Activated CD8-positive, alpha-beta T cell treated with anti-CD3 and anti-CD28 coated beads, Interleukin-2, amount 10 ng/mL, durations not matched to agents 7 days and 5 days (primary cell): ENCODE results near the gene NDUFS7. TPM values are rescaled to one million over a fixed set of nuclear protein-coding genes. Genes with fewer than 3 reads are reported as not detected.
"Not testable (repeated sequence)": the region's sequence is repeated elsewhere in the genome, so short reads cannot be mapped to it uniquely, and the experiment has no call there.

Experiments
- ATAC-seq: fragments of 150-1000 bp; cut with Tn5 transposase; one replicate; pipeline ENCODE4 v1.10.0; 2021; ENCODE audit warnings: moderate library complexity
- CTCF ChIA-PET: fragments of 350-600 bp; sonication (Branson Sonifier 250); formaldehyde crosslinking; loops from one replicate; lab custom pipeline; 2021; ENCODE audit warnings: antibody characterized with exemption; lab: Charles Lee
- POLR2A ChIA-PET: fragments of 350-600 bp; sonication (Branson Sonifier 250); formaldehyde crosslinking; loops from one replicate; lab custom pipeline; 2021; ENCODE audit warnings: antibody characterized with exemption; lab: Charles Lee
- DNase-seq: peaks from one replicate; pipeline ENCODE4 v3.0.0-alpha.2; 2020
- H3K27ac Mint-ChIP-seq: one replicate; pipeline ENCODE4 v1.8.0; 2021; ENCODE audit warnings: mild to moderate bottlenecking, mixed read lengths
- H3K27me3 Mint-ChIP-seq: one replicate; pipeline ENCODE4 v1.8.0; 2021; ENCODE audit warnings: low read depth, mixed read lengths
- H3K36me3 Mint-ChIP-seq: one replicate; pipeline ENCODE4 v1.8.0; 2021; ENCODE audit warnings: low read depth, mixed read lengths
- H3K4me1 Mint-ChIP-seq: one replicate; pipeline ENCODE4 v1.8.0; 2021; ENCODE audit warnings: low read depth, mixed read lengths
- H3K4me3 Mint-ChIP-seq: one replicate; pipeline ENCODE4 v1.8.0; 2021; ENCODE audit warnings: mild to moderate bottlenecking, mixed read lengths
- H3K9me3 Mint-ChIP-seq: one replicate; pipeline ENCODE4 v1.8.0; 2022; ENCODE audit warnings: mixed read lengths; ENCODE audit not compliant: insufficient read depth
- total RNA-seq, 2 experiments: library from RNA; stranded (reverse); gene quantifications; one replicate each; pipeline ENCODE4 v1.2.3, GENCODE V29; 2021

The NDUFS7 gene
- total RNA-seq, 2 experiments from 2014 or later = 122 to 127 TPM

DNA sequence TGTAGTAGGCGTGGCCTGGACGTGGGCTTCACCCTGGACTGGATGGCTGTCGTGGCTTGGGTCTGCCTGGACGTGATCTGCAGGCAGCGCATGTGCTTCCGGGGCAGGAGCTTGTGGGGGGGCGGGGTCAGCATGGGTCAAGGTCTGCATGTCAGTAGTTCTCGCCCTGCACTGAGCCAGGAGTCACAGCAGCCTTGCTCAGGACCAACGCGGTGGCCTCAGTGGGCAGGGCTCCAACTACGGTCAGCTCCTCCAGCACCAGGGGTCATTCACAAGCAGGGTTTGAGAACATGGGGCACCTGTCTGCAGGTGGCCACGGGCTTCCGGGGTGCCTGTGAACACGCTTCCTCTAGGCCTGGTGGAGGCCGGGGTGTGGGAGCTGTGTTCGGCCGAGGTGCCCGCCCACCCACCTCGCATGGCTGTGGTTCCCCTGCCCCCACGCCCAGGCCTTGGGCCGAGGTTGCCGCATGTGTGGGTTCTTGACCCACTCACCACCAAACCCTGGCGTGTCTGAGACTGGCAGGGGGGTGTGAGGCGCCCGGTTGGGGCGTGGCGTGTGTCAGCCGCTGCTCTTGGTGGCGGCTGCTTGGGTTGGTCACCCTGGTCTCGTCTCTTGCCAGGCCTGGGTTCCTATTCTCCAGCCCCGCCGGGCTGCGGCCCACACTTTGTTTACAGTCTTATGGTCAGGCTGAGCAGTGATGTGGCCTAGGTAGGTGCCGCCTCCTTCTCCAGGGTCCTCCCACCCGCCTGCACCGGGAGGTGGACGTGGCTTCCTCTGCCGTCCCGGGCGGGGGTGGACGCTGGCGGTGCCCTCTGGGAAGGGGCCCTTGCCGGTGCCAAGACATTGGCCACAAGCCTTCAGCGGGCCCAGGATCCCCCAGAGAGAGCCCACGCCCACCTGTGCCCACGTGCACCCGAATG is 49.7 kb downstream of the NDUFS7 start:
- H3K4me1 Mint-ChIP-seq = peaks cover 9% of the 10 kb centered on the region
- H3K36me3 Mint-ChIP-seq = peaks cover 26% of the 10 kb centered on the region
- ChIA-PET CTCF (no interaction called here), POLR2A (interaction anchor here (1.4 kb wide), 1 partner anchor 38 kb away, joined by 4 read pairs; no protein-coding TSS in a partner anchor)
- no peak overlapping the region for H3K4me3 Mint-ChIP-seq
- ATAC-seq (no peak), DNase-seq (no peak)
- H3K27me3 Mint-ChIP-seq = no peaks in the 10 kb centered on the region
- H3K9me3 Mint-ChIP-seq = no peaks in the 10 kb centered on the region
- H3K27ac Mint-ChIP-seq = no peak overlapping the region

- Mint-ChIP-seq H3K4me1 (peaks cover 9% of the 10 kb centered on the region), H3K27ac (no peak overlapping the region), H3K36me3 (peaks cover 30% of the 10 kb centered on the region), H3K9me3 (no peaks in the 10 kb centered on the region), H3K27me3 (no peaks in the 10 kb centered on the region), H3K4me3 (no peak overlapping the region)
- ChIA-PET POLR2A (interaction anchor here (1.4 kb wide), 1 partner anchor 37 kb away, joined by 4 read pairs; no protein-coding TSS in a partner anchor), CTCF (no interaction called here)
- DNase-seq = no peak
- no peak for ATAC-seq
Observed at GRCh38 chr19:1434040-1434366, 50.3 kb downstream of the NDUFS7 start.

- no peak overlapping the region for H3K4me3 Mint-ChIP-seq
- ChIA-PET POLR2A (no interaction called here), CTCF (no interaction called here)
- H3K4me1 Mint-ChIP-seq = peaks cover 13% of the 10 kb centered on the region
- no peaks in the 10 kb centered on the region for H3K9me3 Mint-ChIP-seq
- no peaks in the 10 kb centered on the region for H3K27me3 Mint-ChIP-seq
- ATAC-seq (no peak), DNase-seq (no peak)
- no peak overlapping the region for H3K27ac Mint-ChIP-seq
- peaks cover 36% of the 10 kb centered on the region for H3K36me3 Mint-ChIP-seq
Observed at GRCh38 chr19:1434577-1435060, 50.9 kb downstream of the NDUFS7 start.

- Mint-ChIP-seq H3K4me1 (peaks cover 21% of the 10 kb centered on the region), H3K4me3 (no peak overlapping the region), H3K9me3 (no peaks in the 10 kb centered on the region), H3K27ac (no peak overlapping the region), H3K27me3 (no peaks in the 10 kb centered on the region), H3K36me3 (peaks cover 43% of the 10 kb centered on the region)
- POLR2A ChIA-PET = no interaction called here
- ATAC-seq (no peak), DNase-seq (no peak)
- CTCF ChIA-PET = no interaction called here
Observed at GRCh38 chr19:1435378-1435989, 51.8 kb downstream of the NDUFS7 start.

DNA sequence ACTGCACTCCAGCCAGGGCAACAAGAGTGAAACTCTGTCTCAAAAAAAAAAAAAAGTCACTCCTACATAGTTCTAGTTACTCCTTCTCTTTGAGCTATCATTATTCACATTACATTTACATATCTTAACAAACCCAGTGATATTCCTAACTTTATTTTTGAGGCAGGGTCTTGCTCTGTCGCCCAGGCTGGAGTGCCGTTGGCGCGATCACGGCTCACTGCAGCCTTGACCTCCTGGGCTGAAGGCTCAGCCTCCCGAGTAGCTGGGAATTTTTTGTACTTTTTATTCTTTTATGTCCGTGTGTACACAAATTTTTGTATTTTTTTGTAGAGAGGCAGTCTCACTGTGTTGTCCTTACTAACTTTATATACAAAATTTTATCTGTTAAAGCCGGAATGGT is 53.9 kb downstream of the NDUFS7 start:
- Mint-ChIP-seq H3K4me3 (peak overlapping the region; percentile 99), H3K9me3 (no peaks in the 10 kb centered on the region), H3K4me1 (peaks cover 32% of the 10 kb centered on the region), H3K36me3 (peaks cover 53% of the 10 kb centered on the region), H3K27me3 (no peaks in the 10 kb centered on the region), H3K27ac (peak overlapping the region; percentile 99)
- ATAC-seq (no peak), DNase-seq (no peak)
- CTCF ChIA-PET = interaction anchor here (0.8 to 1.2 kb wide), 3 partner anchors 9 to 158 kb away, joined by 3 to 6 read pairs (median 4); no protein-coding TSS in a partner anchor
- POLR2A ChIA-PET = interaction anchor here (0.7 to 1.4 kb wide), 3 partner anchors 19 to 169 kb away, joined by 3 to 6 read pairs (median 3); partner anchors contain the start of gene CIRBP

DNA sequence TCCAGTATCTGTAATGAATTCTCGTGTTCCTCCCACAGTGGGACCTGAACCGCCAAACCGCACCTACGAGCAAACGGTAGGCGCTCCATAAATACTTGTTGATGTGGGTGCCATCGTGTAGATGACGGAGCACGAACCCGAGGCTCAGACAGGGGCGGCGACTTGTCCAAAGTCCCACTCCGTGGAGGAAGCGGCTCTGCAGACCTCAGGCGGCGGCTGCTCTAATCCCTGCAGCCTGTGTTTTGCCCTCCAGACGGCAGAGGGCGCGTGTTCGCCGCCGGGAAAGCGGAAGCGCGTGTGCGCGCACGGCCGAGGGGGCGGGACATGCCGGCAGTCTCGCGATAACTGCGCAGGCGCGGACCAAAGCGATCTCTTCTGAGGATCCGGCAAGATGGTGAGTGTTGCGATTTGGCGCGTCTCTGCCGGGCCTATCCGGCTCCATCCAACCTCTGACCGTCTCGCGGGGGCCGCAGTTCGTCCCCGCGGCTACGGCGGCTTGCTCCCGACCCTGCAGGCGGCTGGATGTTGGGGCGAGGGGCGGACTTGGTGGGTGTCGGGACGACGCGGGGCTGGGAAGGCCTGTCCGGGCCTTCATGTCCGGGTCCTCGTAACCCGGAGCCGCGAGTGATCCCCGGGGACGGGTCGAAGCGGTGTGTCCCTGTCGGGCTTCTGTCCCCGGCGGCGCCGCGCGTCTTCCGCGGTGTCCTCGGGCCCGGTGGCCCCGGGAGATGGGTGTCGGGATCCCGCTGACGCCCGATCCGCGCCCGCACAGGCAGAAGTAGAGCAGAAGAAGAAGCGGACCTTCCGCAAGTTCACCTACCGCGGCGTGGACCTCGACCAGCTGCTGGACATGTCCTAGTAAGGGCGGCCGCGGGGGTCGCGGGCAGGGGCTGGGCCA is 54.6 kb downstream of the NDUFS7 start, which contains the start of gene RPS15:
TSS of gene RPS15 (plus strand) at position 362 of the 898 bp plus-strand sequence. CDS start at position 392, 30 bp downstream.
- peaks cover 34% of the 10 kb centered on the region for H3K4me1 Mint-ChIP-seq
- no peaks in the 10 kb centered on the region for H3K27me3 Mint-ChIP-seq
- peaks cover 50% of the 10 kb centered on the region for H3K36me3 Mint-ChIP-seq
- H3K4me3 Mint-ChIP-seq = peak within 1 kb of the TSS; percentile 99
- POLR2A ChIA-PET = interaction anchor here (1.4 kb wide), 1 partner anchor 19 kb away, joined by 6 read pairs; no protein-coding TSS in a partner anchor
- DNase-seq (peak; percentile 97), ATAC-seq (peak; percentile 86)
- H3K9me3 Mint-ChIP-seq = no peaks in the 10 kb centered on the region
- CTCF ChIA-PET = interaction anchor here (0.8 kb wide), 1 partner anchor 9 kb away, joined by 6 read pairs; no protein-coding TSS in a partner anchor
- peak within 1 kb of the TSS; percentile 99 for H3K27ac Mint-ChIP-seq

DNA sequence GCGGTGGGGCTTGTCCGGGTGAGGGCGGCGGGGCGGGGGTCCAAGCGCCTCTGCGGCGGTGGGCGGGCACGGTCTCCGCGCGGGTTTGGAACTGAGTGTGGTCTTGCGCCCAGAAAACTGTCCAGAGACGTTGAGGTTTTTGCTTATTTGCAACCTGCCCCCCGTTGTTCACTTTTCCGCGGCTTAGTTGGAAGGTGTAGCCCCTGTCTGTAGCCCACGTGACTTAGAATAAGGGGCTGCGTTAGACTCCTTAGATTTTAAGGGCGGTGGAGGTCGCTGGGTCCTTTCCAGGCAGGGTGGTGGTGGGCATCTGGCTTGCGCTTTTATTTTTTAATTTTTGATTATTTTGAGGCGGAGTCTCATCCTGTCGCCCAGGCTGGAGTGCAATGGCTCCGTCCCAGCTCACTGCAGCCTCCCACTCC is 55.2 kb downstream of the NDUFS7 start:
- H3K27ac Mint-ChIP-seq = peak overlapping the region; percentile 99

GRCh38 chr19:1439525-1440417 is 56.1 kb downstream of the NDUFS7 start:
- Mint-ChIP-seq H3K4me3 (peak overlapping the region; percentile 99), H3K4me1 (peaks cover 40% of the 10 kb centered on the region), H3K27ac (peak overlapping the region; percentile 99), H3K36me3 (peaks cover 50% of the 10 kb centered on the region)
- CTCF ChIA-PET, ATAC-seq, H3K27me3 Mint-ChIP-seq, H3K9me3 Mint-ChIP-seq, DNase-seq: not testable (repeated sequence)
- POLR2A ChIA-PET = interaction anchor here (1.0 kb wide), 1 partner anchor 9 kb away, joined by 4 read pairs; no protein-coding TSS in a partner anchor

More for the DNA sequence above, 55.2 kb downstream of the NDUFS7 start:
- DNase-seq (no peak), ATAC-seq (peak; percentile 20)
- POLR2A ChIA-PET = no interaction called here
- H3K9me3 Mint-ChIP-seq = no peaks in the 10 kb centered on the region
- CTCF ChIA-PET = no interaction called here
- H3K4me1 Mint-ChIP-seq = peaks cover 34% of the 10 kb centered on the region
- H3K27me3 Mint-ChIP-seq = no peaks in the 10 kb centered on the region
- peaks cover 50% of the 10 kb centered on the region for H3K36me3 Mint-ChIP-seq
- peak overlapping the region; percentile 99 for H3K4me3 Mint-ChIP-seq

- H3K27me3 Mint-ChIP-seq = peaks cover 2% of the 10 kb centered on the region
- no peak for ATAC-seq
- ChIA-PET POLR2A (interaction anchor here (1.0 kb wide), 1 partner anchor 9 kb away, joined by 4 read pairs; no protein-coding TSS in a partner anchor), CTCF (no interaction called here)
- peaks cover 47% of the 10 kb centered on the region for H3K36me3 Mint-ChIP-seq
- no peak for DNase-seq
- peaks cover 46% of the 10 kb centered on the region for H3K4me1 Mint-ChIP-seq
- peak overlapping the region; percentile 99 for H3K4me3 Mint-ChIP-seq
- H3K27ac Mint-ChIP-seq = peak overlapping the region; percentile 15
- H3K9me3 Mint-ChIP-seq = no peaks in the 10 kb centered on the region
Observed at GRCh38 chr19:1440418-1440801, 56.7 kb downstream of the NDUFS7 start.

DNA sequence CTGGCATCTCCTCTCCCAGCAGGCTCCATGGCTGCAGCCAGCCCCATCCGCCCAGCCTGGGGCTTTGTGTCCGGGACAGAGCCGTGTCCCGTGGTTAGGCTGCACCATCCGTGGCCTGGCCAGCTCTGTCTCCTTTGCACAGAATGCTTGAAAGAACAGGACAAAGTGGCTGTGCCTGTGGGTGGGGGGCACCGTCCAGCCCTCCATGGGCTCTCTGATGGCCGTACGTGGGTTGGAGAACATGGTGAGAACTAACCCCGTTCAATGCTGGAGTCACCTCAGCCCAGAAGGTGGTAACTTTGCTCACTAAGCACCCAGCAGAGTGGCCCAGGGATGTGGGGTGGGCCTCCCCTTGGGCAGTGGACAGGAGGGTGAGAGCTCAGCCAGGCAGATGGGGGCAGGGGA is 57.3 kb downstream of the NDUFS7 start:
- Mint-ChIP-seq H3K36me3 (peaks cover 45% of the 10 kb centered on the region), H3K27me3 (peaks cover 3% of the 10 kb centered on the region), H3K4me3 (peak overlapping the region; percentile 99), H3K4me1 (peaks cover 48% of the 10 kb centered on the region), H3K9me3 (no peaks in the 10 kb centered on the region), H3K27ac (no peak overlapping the region)
- CTCF ChIA-PET = no interaction called here
- DNase-seq = no peak
- ATAC-seq = no peak
- POLR2A ChIA-PET = interaction anchor here (0.6 to 1.0 kb wide), 2 partner anchors 8 to 30 kb away, joined by 3 to 4 read pairs; no protein-coding TSS in a partner anchor
